GM21360 (cell line): ENCODE results near the gene COL5A3.
"Not testable (repeated sequence)": the region's sequence is repeated elsewhere in the genome, so short reads cannot be mapped to it uniquely, and the experiment has no call there.

Experiments
- ATAC-seq: cut with Tn5 transposase; IDR thresholded peaks from one replicate; pipeline ENCODE4 v1.9.1; 2021; ENCODE audit warnings: mild to moderate bottlenecking, moderate library complexity; ENCODE audit not compliant: unreplicated experiment

COL5A3 gene

GRCh38 chr19:9940778-9941177 lies 69.5 kb downstream of the COL5A3 start:
- no peak for ATAC-seq

- ATAC-seq = no peak
Measured at GRCh38 chr19:9939301-9939913, 70.9 kb downstream of the COL5A3 start.

GRCh38 chr19:9937001-9937411 lies 73.3 kb downstream of the COL5A3 start:
- ATAC-seq = no peak

GRCh38 chr19:9936326-9937000 lies 73.8 kb downstream of the COL5A3 start, which contains the start of gene OLFM2:
Gene OLFM2 (minus strand): TSS chr19:9936515. CDS start chr19:9936366, 149 bp downstream.
- ATAC-seq = no peak

GRCh38 chr19:9935506-9936325 lies 74.6 kb downstream of the COL5A3 start:
- ATAC-seq = no peak

GRCh38 chr19:9934132-9934950 lies 76.0 kb downstream of the COL5A3 start:
- ATAC-seq = peak; percentile 47

- no peak for ATAC-seq
Measured at GRCh38 chr19:9932835-9933234, 77.5 kb downstream of the COL5A3 start.

- ATAC-seq = no peak
Measured at GRCh38 chr19:9931629-9932028, 78.7 kb downstream of the COL5A3 start.

- ATAC-seq = no peak
Measured at GRCh38 chr19:9923440-9923839, 86.9 kb downstream of the COL5A3 start.

GRCh38 chr19:9922782-9923379 lies 87.4 kb downstream of the COL5A3 start:
- ATAC-seq = not testable (repeated sequence)

GRCh38 chr19:9917321-9917720 lies 93.0 kb downstream of the COL5A3 start:
- ATAC-seq = no peak

- ATAC-seq = no peak
Measured at GRCh38 chr19:9916719-9917118, 93.6 kb downstream of the COL5A3 start.

GRCh38 chr19:9914315-9915207 lies 95.7 kb downstream of the COL5A3 start:
- peak; percentile 57 for ATAC-seq

- ATAC-seq = no peak
Measured at GRCh38 chr19:9914001-9914314, 96.3 kb downstream of the COL5A3 start.

GRCh38 chr19:9913237-9914000 lies 96.9 kb downstream of the COL5A3 start:
- ATAC-seq = no peak

- no peak for ATAC-seq
Measured at GRCh38 chr19:9912551-9913236, 97.6 kb downstream of the COL5A3 start.

GRCh38 chr19:9911524-9912185 lies 98.6 kb downstream of the COL5A3 start:
- no peak for ATAC-seq

- ATAC-seq = no peak
Measured at GRCh38 chr19:9910625-9911024, 99.7 kb downstream of the COL5A3 start.
